Measurements from ENCODE around the gene PPM1M.

The PPM1M gene

DNA sequence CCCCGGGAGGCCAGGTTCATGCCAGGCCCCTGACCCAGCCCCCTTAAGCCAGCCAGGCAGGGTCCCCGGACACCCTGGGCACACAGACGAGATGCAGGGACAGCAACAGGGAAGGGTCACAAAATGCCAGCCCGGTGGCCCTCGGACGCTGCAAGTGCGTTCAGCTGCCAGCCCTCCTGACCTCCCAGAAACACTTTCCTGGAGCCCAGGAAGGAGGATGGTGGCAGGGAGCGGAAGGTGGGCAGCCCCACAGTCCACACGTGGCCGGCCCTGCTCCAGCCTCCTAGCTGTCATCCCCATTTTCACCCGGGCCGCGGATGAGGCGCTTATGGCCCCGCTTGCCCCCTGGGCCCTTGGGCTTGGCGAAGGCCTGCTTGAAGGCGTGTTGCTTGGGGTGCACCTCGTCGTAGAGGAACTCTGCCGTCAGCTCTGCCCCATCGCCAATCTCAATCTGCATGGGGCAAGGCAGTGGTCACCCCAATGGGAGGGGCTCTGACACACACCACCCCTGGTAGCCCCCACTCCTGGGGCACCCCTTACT lies 16.7 kb upstream of the PPM1M start:
- in situ Hi-C loops (cut with MboI; ENCODE audit: low pct_unique_long_range_greater_than_20kb, low sequenced_read_pairs, unreplicated experiment): no loop called here
- DNase-seq (ENCODE audit: low spot score): no peak
- no peak for TF ChIP-seq CTCF (IDR thresholded peaks at IDR 0.05; ENCODE audit: extremely low read depth, insufficient read depth, missing control alignments)

DNA sequence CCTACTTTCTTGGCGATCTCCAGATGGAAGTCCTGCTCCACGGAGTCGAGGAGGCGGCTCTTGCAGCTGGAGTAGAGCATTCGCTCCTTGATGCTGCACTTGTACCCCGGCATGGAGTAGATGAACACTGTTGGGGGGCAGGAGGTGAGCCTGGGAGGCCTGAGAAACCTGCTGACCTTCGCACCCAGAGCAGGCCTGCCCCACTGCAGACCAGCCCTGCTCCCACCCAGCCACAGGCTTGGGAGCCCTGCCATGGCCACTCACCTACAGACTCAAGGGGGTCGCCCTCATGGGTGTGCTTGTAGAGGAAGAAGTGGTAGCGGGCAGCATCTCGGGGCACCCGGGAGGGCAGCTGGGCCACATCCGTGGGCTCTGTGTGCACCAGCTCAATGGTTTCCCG lies 15.9 kb upstream of the PPM1M start:
- no peak for DNase-seq (ENCODE audit: low spot score)
- no peak for TF ChIP-seq CTCF (IDR thresholded peaks at IDR 0.05; ENCODE audit: extremely low read depth, insufficient read depth, missing control alignments)
- in situ Hi-C loops (cut with MboI; ENCODE audit: low pct_unique_long_range_greater_than_20kb, low sequenced_read_pairs, unreplicated experiment): loop anchor here (10.0 kb wide), 1 partner anchor 115 kb away; no protein-coding TSS in a partner anchor

DNA sequence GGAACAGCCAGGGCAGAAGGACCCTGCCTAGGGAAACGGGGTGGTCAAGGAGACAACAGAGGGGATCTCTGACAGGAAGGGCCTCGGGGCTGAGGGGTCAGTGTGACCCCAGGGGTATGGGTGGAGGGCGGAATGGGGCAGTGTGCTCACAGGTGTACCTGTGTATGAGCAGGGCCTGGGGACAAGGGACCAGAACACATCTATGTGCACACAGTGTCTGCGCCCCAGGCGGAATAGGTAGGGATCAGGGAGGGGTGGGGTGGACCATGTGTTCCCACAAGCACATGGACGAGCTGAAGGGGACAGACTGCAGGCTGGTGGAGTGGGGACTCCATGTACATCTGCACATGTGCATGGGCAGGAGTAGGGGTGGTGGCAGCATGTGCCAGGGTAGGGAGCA lies 15.1 kb upstream of the PPM1M start:
- in situ Hi-C loops (cut with MboI; ENCODE audit: low pct_unique_long_range_greater_than_20kb, low sequenced_read_pairs, unreplicated experiment): loop anchor here (10.0 kb wide), 1 partner anchor 114 kb away; no protein-coding TSS in a partner anchor
- no peak for DNase-seq (ENCODE audit: low spot score)
- TF ChIP-seq CTCF (IDR thresholded peaks at IDR 0.05; ENCODE audit: extremely low read depth, insufficient read depth, missing control alignments): no peak

- no peak for TF ChIP-seq CTCF (IDR thresholded peaks at IDR 0.05; ENCODE audit: extremely low read depth, insufficient read depth, missing control alignments)
Observed at GRCh38 chr3:52230889-52231499, 14.6 kb upstream of the PPM1M start.

DNA sequence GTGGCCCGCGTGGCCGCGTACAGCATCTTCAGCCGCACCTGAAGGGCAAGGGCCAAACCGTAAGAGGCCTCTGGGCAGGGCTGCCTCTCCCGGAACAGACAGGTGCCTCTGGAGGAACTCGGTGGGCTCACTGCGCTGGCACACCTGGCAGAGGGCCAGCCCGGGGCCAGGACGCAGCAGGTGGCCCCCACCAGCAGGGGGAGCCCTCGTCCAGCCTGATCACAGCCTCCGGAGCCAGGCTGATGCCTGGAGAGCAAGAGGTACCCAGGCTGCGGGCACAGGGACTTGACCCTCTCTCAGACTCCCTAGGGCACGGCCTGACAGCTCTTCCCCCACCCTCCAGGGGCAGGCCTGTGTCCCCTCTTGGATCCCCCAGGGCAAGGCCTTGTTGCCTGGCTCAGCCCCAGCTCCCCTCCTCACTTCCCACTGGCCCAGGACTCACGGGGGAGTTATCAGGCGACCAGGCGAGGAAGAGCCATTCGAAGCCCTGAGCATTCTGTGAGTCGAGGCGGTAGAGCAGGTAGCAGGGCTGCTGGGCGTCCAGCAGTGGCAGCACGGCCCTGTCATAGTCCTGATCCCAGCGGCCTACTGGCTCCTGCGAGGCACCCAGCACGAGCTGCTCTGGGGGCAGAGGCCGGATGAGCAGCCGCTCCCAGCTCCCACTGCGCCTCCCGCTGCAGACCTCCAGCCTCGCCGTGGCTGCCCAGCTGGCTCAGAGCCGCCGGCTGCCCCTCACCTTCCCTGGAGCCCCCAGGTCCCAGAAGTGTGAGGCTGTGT lies 13.9 kb upstream of the PPM1M start:
- TF ChIP-seq CTCF (IDR thresholded peaks at IDR 0.05; ENCODE audit: extremely low read depth, insufficient read depth, missing control alignments): peak; percentile 96
- DNase-seq (ENCODE audit: low spot score): peak; percentile 81
- in situ Hi-C loops (cut with MboI; ENCODE audit: low pct_unique_long_range_greater_than_20kb, low sequenced_read_pairs, unreplicated experiment): loop anchor here (10.0 kb wide), 1 partner anchor 113 kb away; no protein-coding TSS in a partner anchor

More at GRCh38 chr3:52230889-52231499, 14.6 kb upstream of the PPM1M start:
- in situ Hi-C loops (cut with MboI; ENCODE audit: low pct_unique_long_range_greater_than_20kb, low sequenced_read_pairs, unreplicated experiment): loop anchor here (10.0 kb wide), 1 partner anchor 114 kb away; no protein-coding TSS in a partner anchor
- DNase-seq (ENCODE audit: low spot score): no peak

- no peak for DNase-seq (ENCODE audit: low spot score)
- TF ChIP-seq CTCF (IDR thresholded peaks at IDR 0.05; ENCODE audit: extremely low read depth, insufficient read depth, missing control alignments): peak; percentile 30
- in situ Hi-C loops (cut with MboI; ENCODE audit: low pct_unique_long_range_greater_than_20kb, low sequenced_read_pairs, unreplicated experiment): loop anchor here (10.0 kb wide), 1 partner anchor 112 kb away; no protein-coding TSS in a partner anchor
Observed at GRCh38 chr3:52232279-52233107, 13.1 kb upstream of the PPM1M start.
